IMR-90 (cell line): ENCODE data around the gene MTUS2. TPM values are rescaled to one million over a fixed set of nuclear protein-coding genes. Genes with fewer than 3 reads are reported as not detected.

ENCODE experiments used
- ATAC-seq: fragments of 200-7000 bp; cut with Tn5 transposase; 2 replicates; pipeline ENCODE4 v1.9.1; 2020; ENCODE audit warnings: low read depth, mild to moderate bottlenecking, moderate library complexity
- BruUV-seq: library from RNA; stranded (reverse); fragments of 400-500 nt; replicated peaks from 2 replicates; lab custom pipeline; 2021; lab: Mats Ljungman, UMichigan
- CTCF ChIA-PET: fragments of 300-600 bp; formaldehyde crosslinking; extraction: SDS; loops from one replicate; lab custom pipeline; 2021; ENCODE audit warnings: antibody characterized with exemption; lab: Yijun Ruan, JAX
- POLR2A ChIA-PET: fragments of 300-600 bp; sonication (Branson Sonifier 250); formaldehyde crosslinking; loops from one replicate; lab custom pipeline; 2022; ENCODE audit warnings: antibody characterized with exemption; ENCODE audit not compliant: unreplicated experiment; lab: Charles Lee
- DNase-seq: peaks from one replicate; pipeline ENCODE4 v3.0.0; 2013
- H2AFZ ChIP-seq: replicated peaks from 2 replicates; pipeline ENCODE3; 2013; ENCODE audit warnings: low read length, mild to moderate bottlenecking; ENCODE audit not compliant: poor library complexity
- H2AK5ac ChIP-seq: 2 replicates; pipeline ENCODE4 v1.6.1; 2013; ENCODE audit warnings: low read depth, low read length, inconsistent platforms
- H2AK9ac ChIP-seq: replicated peaks from 2 replicates; pipeline ENCODE3; 2013; ENCODE audit warnings: mild to moderate bottlenecking, low read depth, low read length, moderate library complexity; ENCODE audit not compliant: poor library complexity
- H2BK120ac ChIP-seq: 2 replicates; pipeline ENCODE4 v1.6.1; 2013; ENCODE audit warnings: low read depth, low read length, inconsistent platforms
- H2BK15ac ChIP-seq: 3 replicates; pipeline ENCODE4 v1.6.1; 2013; ENCODE audit warnings: low read depth, low read length, inconsistent platforms
- H2BK20ac ChIP-seq: 2 replicates; pipeline ENCODE4 v1.6.1; 2013; ENCODE audit warnings: low read depth, mild to moderate bottlenecking, inconsistent platforms, low read length, moderate library complexity
- H2BK5ac ChIP-seq: 2 replicates; pipeline ENCODE4 v1.6.1; 2013; ENCODE audit warnings: mild to moderate bottlenecking, low read depth, low read length, inconsistent platforms; ENCODE audit not compliant: poor library complexity, severe bottlenecking
- H3K14ac ChIP-seq: replicated peaks from 2 replicates; pipeline ENCODE4 v1.6.1; 2013; ENCODE audit warnings: low read depth, low read length, inconsistent platforms
- H3K18ac ChIP-seq: 2 replicates; pipeline ENCODE4 v1.6.1; 2013; ENCODE audit warnings: low read depth, low read length, control low read depth
- H3K23ac ChIP-seq: 2 replicates; pipeline ENCODE4 v1.6.1; 2013; ENCODE audit warnings: low read depth, low read length, inconsistent platforms
- H3K27ac ChIP-seq: 2 replicates; pipeline ENCODE4 v1.5.1; 2013; ENCODE audit warnings: mild to moderate bottlenecking, control low read depth, low read length; ENCODE audit not compliant: insufficient read depth
- H3K27me3 ChIP-seq: 2 replicates; pipeline ENCODE4 v1.6.1; 2013; ENCODE audit warnings: low read length; ENCODE audit not compliant: control insufficient read depth, insufficient read depth
- H3K36me3 ChIP-seq: 2 replicates; pipeline ENCODE4 v1.6.1; 2013; ENCODE audit warnings: low read length, mixed read lengths; ENCODE audit not compliant: control insufficient read depth, insufficient read depth
- H3K4ac ChIP-seq: 2 replicates; pipeline ENCODE4 v1.6.1; 2013; ENCODE audit warnings: low read depth, low read length, inconsistent platforms
- H3K4me1 ChIP-seq: 2 replicates; pipeline ENCODE4 v1.6.1; 2013; ENCODE audit warnings: low read length, mixed read lengths; ENCODE audit not compliant: control insufficient read depth, insufficient read depth
- H3K4me2 ChIP-seq: 2 replicates; pipeline ENCODE4 v1.6.1; 2013; ENCODE audit warnings: low read depth, mild to moderate bottlenecking, control low read depth, low read length, moderate library complexity
- H3K4me3 ChIP-seq: 2 replicates; pipeline ENCODE4 v1.5.1; 2013; ENCODE audit warnings: low read depth, mild to moderate bottlenecking, control low read depth, low read length, moderate library complexity; ENCODE audit not compliant: insufficient read depth
- H3K56ac ChIP-seq: 2 replicates; pipeline ENCODE4 v1.6.1; 2013; ENCODE audit warnings: low read length, inconsistent platforms; ENCODE audit not compliant: insufficient read depth; ENCODE audit errors: extremely low read depth
- H3K79me1 ChIP-seq, 2 experiments: 2 replicates each; pipeline ENCODE4 v1.6.1; 2013; ENCODE audit warnings: low read length in 2 of 2, inconsistent platforms in 1 of 2, low read depth in 1 of 2
- H3K9ac ChIP-seq: 2 replicates; pipeline ENCODE4 v1.6.1; 2013; ENCODE audit warnings: low read depth, low read length, control low read depth
- H3K9me1 ChIP-seq: 2 replicates; pipeline ENCODE4 v1.6.1; 2013; ENCODE audit warnings: low read length, inconsistent platforms; ENCODE audit not compliant: insufficient read depth
- H3K9me3 ChIP-seq: 2 replicates; pipeline ENCODE4 v1.6.1; 2013; ENCODE audit warnings: low read length; ENCODE audit not compliant: control insufficient read depth, insufficient read depth
- H4K20me1 ChIP-seq: 2 replicates; pipeline ENCODE4 v1.6.1; 2013; ENCODE audit warnings: low read length, inconsistent platforms; ENCODE audit not compliant: insufficient read depth
- H4K5ac ChIP-seq: 2 replicates; pipeline ENCODE4 v1.6.1; 2013; ENCODE audit warnings: mild to moderate bottlenecking, low read depth, low read length, control low read depth
- H4K8ac ChIP-seq, 2 experiments: 2 replicates each; pipeline ENCODE4 v1.6.1; 2013; ENCODE audit warnings: low read depth in 2 of 2, low read length in 2 of 2, control low read depth in 1 of 2, inconsistent platforms in 1 of 2
- H4K91ac ChIP-seq: 2 replicates; pipeline ENCODE4 v1.6.1; 2013; ENCODE audit warnings: low read depth, low read length, inconsistent platforms; ENCODE audit not compliant: insufficient read depth
- BHLHE40 ChIP-seq: fragments of 150-350 bp; IDR thresholded peaks from 2 replicates; pipeline ENCODE4 v1.6.1; 2016; ENCODE audit warnings: mild to moderate bottlenecking, low read depth, low read length
- CHD1 ChIP-seq: IDR thresholded peaks from 2 replicates; pipeline ENCODE4 v1.6.1; 2012; ENCODE audit warnings: low read depth, low read length, improper control_type of control experiment
- MAZ ChIP-seq: IDR thresholded peaks from 2 replicates; pipeline ENCODE4 v1.6.1; 2012; ENCODE audit warnings: low read depth, mild to moderate bottlenecking, low read length, improper control_type of control experiment, moderate library complexity, borderline replicate concordance
- MXI1 ChIP-seq: IDR thresholded peaks from 2 replicates; pipeline ENCODE4 v1.6.1; 2012; ENCODE audit warnings: low read depth, mild to moderate bottlenecking, low read length, moderate library complexity, borderline replicate concordance
- RAD21 ChIP-seq: IDR thresholded peaks from 2 replicates; pipeline ENCODE4 v1.6.1; 2012; ENCODE audit warnings: low read length, improper control_type of control experiment
- SMC3 ChIP-seq: fragments of 150-350 bp; IDR thresholded peaks from 2 replicates; pipeline ENCODE4 v1.6.1; 2016; ENCODE audit warnings: low read depth, mild to moderate bottlenecking, antibody characterized with exemption, low read length, moderate library complexity
- WGBS, 2 experiments: methylation state at CpG; one replicate each; pipeline versions ENCODE4 v1.1.5 to v1.1.7; 2013; ENCODE audit warnings: missing lambda C conversion rate in 2 of 2; ENCODE audit not compliant: insufficient read length in 1 of 2; ENCODE audit errors: extremely low coverage in 2 of 2; 5-methylcytosine and 5-hydroxymethylcytosine counted together
- dilution Hi-C: fragments of 300-500 bp; cut with HindIII; formaldehyde crosslinking; loops from one replicate; pipeline ENCODE4 v1.14.3; 2018; ENCODE audit warnings: low sequenced_read_pairs; ENCODE audit not compliant: unreplicated experiment
- in situ Hi-C: fragments of 300-500 bp; cut with MboI; formaldehyde crosslinking; loops from 3 replicates; pipeline ENCODE4 v1.14.3; 2019; ENCODE audit warnings: low sequenced_read_pairs, inconsistent platforms, mixed read lengths
- intact Hi-C: fragments of 100-400 bp; cut with micrococcal nuclease; formaldehyde crosslinking; loops from 2 replicates; pipeline ENCODE4 v1.10.0; 2022
- polyA plus RNA-seq, 3 experiments: library from polyadenylated mRNA; depleted of rRNA; stranded (reverse); fragments of >200 nt; gene quantifications; 2 replicates each; pipeline ENCODE4 v1.2.3, GENCODE V29; 2012; ENCODE audit warnings: low replicate concordance in 1 of 3
- total RNA-seq: library from RNA; depleted of rRNA; stranded (reverse); fragments of >200 nt; gene quantifications from 2 replicates; pipeline ENCODE4 v1.2.3, GENCODE V29; 2012

MTUS2 gene
- total and polyA plus RNA-seq, 2 of the 4 experiments (the other 2 are of a cell fraction) = under 0.01 to 0.02 TPM

DNA sequence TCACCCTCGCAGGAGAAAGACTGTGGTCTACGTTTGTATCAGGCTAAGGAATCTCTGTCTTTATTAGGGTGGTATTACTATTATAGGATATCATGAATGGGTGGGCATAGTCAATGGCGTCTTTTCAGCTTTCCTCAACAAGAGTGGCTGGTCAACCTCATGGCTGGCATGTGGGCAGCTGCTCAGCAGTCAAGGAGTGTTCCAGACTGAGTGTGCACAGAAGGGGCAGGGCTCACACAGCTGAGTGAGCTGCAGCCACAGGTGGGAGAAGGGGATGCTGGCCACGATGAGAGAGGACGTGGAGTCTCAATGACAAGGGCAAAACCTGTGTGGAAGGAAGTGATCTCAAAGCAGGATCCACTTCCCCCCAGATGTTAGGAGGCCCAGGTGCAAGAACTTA, 720.7 kb downstream of the MTUS2 start:
- H3K27me3 ChIP-seq = no peaks in the 10 kb centered on the region
- POLR2A ChIA-PET = no interaction called here
- no peak overlapping the region for H3K18ac ChIP-seq
- no peak overlapping the region for H3K56ac ChIP-seq
- no TSS peak for BruUV-seq
- in situ Hi-C loops = no loop called here
- H2BK120ac ChIP-seq = no peak overlapping the region
- dilution Hi-C loops = no loop called here
- H4K5ac ChIP-seq = no peak overlapping the region
- H3K4me1 ChIP-seq = peaks cover 4% of the 10 kb centered on the region; the same call in 1 of the 2 replicates
- H3K4ac ChIP-seq = no peak overlapping the region
- no peak overlapping the region for H2AFZ ChIP-seq
- WGBS, 2 experiments = 97% methylated on average over 4 of the region's 5 CpGs; no CpG with 5 or more reads in 1 of the 2 experiments
- no peak overlapping the region for H2BK5ac ChIP-seq
- peaks cover 10% of the 10 kb centered on the region for H3K36me3 ChIP-seq
- H3K9me1 ChIP-seq = peaks cover 27% of the 10 kb centered on the region
- no peak for DNase-seq
- no peak overlapping the region for H4K91ac ChIP-seq
- peaks cover 55 to 90% of the 10 kb centered on the region in 2 experiments for H3K79me1 ChIP-seq
- H3K27ac ChIP-seq = no peak overlapping the region
- H2BK20ac ChIP-seq = no peak overlapping the region
- no peak overlapping the region for H3K4me3 ChIP-seq
- TF ChIP-seq SMC3 (no peak), MAZ (no peak), BHLHE40 (no peak), CHD1 (no peak), MXI1 (no peak), RAD21 (no peak)
- no peak overlapping the region for H4K8ac ChIP-seq
- ATAC-seq = no peak
- no peak overlapping the region for H3K4me2 ChIP-seq
- H3K23ac ChIP-seq = no peak overlapping the region
- peaks cover 72% of the 10 kb centered on the region for H4K20me1 ChIP-seq
- H3K14ac ChIP-seq = no peak overlapping the region
- H2AK5ac ChIP-seq = no peak overlapping the region
- no peaks in the 10 kb centered on the region for H3K9me3 ChIP-seq
- no peak overlapping the region for H2BK15ac ChIP-seq
- intact Hi-C loops = no loop called here
- no peak overlapping the region for H3K9ac ChIP-seq
- H2AK9ac ChIP-seq = no peak overlapping the region
- CTCF ChIA-PET = no interaction called here
